Umbilical cord (tissue), 2 donors: ENCODE data around the gene GSTT2B. TPM values are rescaled to one million over a fixed set of nuclear protein-coding genes. Genes with fewer than 3 reads are reported as not detected.
"Not testable (repeated sequence)": the region's sequence is repeated elsewhere in the genome, so short reads cannot be mapped to it uniquely, and the experiment has no call there.

ENCODE experiments used
- DNase-seq: peaks from one replicate; pipeline ENCODE4 v3.0.0-alpha.2; 2015; ENCODE audit warnings: low spot score
- total RNA-seq: library from RNA; depleted of rRNA; stranded (reverse); fragments of >200 nt; gene quantifications from one replicate; pipeline ENCODE4 v1.2.3, GENCODE V29; 2014; ENCODE audit warnings: low replicate concordance; ENCODE audit not compliant: insufficient read depth

GSTT2B gene
- total RNA-seq = 7.2 TPM

DNA sequence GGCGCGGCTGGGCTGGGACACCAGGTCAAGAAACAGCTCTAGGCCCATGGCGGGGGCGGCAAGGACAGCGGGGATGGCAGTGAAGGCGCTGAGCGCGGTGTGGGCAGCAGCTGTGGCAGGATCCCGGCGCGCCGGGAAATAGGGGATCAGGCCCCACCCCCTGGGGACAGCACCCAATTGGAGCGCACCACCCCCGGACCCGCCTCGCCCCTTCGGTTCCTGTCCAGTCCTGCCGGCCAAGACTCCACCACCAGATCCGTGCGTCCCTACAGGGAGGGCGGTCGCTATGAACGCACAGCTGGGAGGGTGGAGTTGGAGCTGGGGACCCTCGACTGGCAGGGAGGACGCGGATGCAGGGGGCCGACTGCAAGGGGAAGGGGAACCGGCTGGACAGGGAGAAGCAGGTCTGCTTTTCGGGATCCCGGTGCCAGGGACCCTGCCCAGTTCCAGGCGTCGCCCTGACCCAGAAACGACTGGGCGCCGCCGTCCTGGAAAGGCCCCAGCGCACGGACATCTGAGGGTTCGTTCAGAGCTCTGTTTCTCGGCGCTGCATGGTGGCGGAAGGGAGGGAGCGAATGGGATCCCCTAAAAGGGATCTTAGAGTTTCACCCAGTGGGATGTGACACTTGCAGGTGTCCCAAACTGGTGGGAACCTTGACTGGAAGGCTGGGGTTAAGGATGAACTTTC, at the start of gene GSTT2B:
TSS of gene GSTT2B (minus strand) at position 112 of the 688 bp plus-strand sequence. CDS start at position 48, 64 bp downstream.
- not testable (repeated sequence) for DNase-seq

GRCh38 chr22:24010018-24010391, 49.0 kb upstream of the GSTT2B start:
- no peak for DNase-seq

- DNase-seq = no peak
Observed at GRCh38 chr22:24009227-24010017, 48.4 kb upstream of the GSTT2B start.

DNA sequence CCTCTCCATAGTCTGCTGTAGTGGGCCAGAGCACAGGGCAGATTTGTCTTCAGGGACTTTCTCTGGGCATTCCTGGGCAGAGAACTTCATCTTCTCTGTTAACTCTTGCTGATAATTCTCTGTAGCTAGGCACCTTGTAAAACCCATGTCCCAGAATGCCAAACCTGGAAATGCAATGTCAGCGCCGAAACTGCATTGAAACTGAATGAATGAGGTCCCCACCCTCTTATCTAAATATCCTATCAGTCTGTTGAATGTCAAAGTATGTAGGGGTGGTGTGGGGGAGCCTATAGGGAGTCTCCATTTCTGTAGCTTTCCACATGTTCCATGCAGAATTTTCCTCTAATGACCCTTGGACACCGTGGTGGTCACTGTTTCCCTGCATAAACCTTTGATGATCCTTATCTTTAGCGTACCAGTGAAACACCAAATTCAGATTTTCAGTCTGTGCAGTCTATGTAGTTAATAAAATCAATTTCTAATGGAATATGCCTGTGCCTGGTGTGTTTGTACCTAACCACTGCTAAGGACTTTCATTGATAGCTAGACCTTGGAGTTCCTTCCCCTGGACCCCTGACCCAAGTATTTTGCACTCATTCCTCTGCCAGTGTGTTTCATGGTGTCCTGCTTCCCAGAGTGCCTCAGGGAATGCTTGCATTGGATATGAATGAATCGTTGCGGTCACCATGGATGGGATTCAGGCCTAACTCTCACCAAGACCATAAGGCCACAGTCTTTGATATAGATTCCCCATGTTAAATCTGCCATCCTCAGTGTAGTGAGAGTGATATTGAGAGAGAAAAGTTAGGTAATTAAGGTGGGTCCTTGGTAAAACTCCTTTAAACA, 47.6 kb upstream of the GSTT2B start:
- no peak for DNase-seq

DNA sequence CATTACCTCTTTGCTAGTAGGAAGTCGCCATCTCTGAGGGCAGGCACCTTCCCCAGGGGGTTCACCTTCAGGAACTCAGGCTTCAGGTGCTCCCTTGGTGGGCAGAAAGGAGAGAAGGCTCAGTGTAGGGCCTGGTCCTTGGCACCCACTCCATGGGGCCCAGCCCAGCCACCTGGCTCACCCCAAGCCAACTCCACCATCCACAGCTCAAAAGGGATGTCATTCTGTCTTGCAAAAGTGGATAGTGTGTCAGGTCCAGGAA, 47.0 kb upstream of the GSTT2B start:
- DNase-seq = no peak

DNA sequence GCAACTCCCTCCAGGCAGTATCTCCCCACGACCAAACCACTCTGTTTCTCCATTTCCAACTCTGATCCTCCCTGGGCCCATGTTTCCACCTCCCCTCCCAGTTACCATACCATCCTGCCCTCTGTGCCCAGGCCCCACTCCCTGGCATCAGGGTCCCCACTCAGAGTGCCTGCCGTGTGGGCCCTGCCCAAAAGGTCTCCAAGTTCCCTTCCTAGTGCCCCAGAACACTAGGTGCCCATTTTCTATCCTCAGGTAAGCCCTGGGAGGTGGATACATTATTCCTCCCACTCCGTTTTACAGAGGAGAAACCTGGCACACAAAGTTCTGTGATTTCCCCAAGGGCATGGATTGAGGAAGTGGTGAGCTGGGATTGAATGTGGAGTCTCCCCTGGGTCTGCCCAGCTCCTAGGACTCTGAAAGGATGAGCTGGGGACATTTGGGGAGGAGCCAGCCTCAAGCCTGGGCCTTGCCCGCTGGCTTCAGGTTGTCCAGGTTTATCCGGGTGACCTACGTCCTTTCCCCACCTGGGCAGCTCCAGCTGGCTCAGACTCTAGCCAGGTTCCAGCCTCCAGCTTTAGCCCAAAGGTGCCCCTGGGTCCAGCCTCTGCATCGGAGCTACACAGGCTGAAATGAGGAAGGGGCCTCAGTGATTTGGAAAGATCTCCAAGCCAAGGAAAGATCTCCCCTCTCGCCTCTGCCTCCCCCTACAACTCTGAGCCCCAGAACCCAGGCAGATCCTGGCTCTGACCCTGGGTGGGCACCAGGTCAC, 46.4 kb upstream of the GSTT2B start:
- DNase-seq = no peak

DNA sequence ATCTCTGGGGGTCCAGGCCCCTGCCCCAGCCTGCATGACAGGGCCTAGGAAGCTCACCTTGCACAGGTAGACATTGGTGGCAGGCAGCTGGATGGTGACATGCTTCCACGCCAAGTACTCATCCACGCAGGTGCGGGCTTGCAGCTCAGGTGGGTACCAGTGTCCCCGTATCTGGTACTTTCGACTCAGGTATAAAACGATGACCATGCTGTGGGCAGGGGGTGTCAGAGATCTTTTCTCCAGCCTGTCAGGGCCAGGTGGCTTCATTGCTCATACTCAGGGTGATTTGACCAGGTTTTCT, 45.9 kb upstream of the GSTT2B start:
- DNase-seq = no peak

GRCh38 chr22:24006207-24006913, 45.4 kb upstream of the GSTT2B start:
- no peak for DNase-seq

GRCh38 chr22:24005201-24005600, 44.2 kb upstream of the GSTT2B start, which contains the start of gene GSTT4:
Gene GSTT4 (minus strand): TSS chr22:24005453. CDS start chr22:24005356, 97 bp downstream.
- DNase-seq = no peak

DNA sequence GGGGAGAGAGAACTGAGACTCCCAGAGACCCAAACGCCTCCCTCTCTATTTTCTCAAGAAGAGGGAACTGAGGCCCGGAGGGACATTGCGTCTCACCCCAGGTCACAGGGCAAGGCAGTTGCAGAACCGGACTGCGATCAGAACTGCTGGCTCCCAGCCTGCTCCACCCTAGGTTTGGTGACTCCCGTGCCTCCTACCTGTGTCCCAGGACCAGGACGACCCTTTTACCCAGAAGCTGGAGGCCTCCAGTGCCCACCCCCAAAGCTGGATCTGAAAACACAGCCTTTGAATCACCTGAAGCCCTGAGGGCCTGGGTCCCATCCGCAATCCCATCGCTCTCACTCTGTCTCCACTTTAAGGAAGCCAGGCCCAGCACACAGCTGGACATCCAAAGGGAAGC, 42.9 kb upstream of the GSTT2B start:
- DNase-seq = no peak

GRCh38 chr22:24002851-24003250, 41.9 kb upstream of the GSTT2B start:
- DNase-seq = no peak

GRCh38 chr22:24002272-24002671, 41.3 kb upstream of the GSTT2B start:
- DNase-seq = no peak

DNA sequence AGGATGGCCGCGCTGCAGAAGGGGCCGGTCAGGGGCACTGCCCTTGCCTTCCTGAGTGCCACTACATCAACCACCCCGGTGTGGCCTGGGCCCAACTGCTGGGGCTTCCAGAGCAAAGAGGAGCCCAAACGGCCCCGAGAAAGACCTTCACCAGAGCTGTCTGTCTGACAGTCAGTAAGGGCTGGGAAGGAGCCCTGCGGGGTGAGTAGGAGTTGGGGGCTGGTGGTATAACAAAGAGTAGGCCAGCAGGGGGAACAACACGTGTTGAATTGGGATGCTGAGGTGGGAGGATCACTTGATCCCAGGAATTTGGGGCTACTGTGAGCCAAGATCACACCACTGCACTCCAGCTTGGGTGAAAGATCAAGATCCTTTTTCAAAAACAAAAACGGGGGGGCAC, 40.3 kb upstream of the GSTT2B start:
- DNase-seq = no peak

- not testable (repeated sequence) for DNase-seq
Observed at GRCh38 chr22:23999779-24000178, 38.8 kb upstream of the GSTT2B start.

DNA sequence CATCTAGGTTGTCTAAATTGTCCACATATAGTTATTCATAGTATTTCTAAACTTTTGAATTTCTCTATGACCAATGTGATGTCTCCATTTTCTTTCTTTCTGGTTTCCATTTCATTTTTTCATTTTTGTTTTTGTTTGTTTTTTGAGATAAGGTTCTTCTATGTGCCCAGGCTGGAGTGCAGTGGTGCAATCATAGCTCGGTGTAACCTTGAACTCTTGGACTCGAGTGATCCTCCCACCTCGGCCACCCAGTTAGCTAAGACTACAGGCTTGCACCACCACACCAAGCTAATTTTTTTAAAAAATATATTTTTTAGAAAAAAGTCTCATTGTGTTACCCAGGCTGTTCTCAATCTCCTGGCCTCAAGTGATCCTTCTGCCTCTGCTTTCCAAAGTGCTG, 36.1 kb upstream of the GSTT2B start:
- no peak for DNase-seq

- DNase-seq = not testable (repeated sequence)
Observed at GRCh38 chr22:23993581-23994177, 32.7 kb upstream of the GSTT2B start.

GRCh38 chr22:23993080-23993479, 32.1 kb upstream of the GSTT2B start:
- DNase-seq = not testable (repeated sequence)

DNA sequence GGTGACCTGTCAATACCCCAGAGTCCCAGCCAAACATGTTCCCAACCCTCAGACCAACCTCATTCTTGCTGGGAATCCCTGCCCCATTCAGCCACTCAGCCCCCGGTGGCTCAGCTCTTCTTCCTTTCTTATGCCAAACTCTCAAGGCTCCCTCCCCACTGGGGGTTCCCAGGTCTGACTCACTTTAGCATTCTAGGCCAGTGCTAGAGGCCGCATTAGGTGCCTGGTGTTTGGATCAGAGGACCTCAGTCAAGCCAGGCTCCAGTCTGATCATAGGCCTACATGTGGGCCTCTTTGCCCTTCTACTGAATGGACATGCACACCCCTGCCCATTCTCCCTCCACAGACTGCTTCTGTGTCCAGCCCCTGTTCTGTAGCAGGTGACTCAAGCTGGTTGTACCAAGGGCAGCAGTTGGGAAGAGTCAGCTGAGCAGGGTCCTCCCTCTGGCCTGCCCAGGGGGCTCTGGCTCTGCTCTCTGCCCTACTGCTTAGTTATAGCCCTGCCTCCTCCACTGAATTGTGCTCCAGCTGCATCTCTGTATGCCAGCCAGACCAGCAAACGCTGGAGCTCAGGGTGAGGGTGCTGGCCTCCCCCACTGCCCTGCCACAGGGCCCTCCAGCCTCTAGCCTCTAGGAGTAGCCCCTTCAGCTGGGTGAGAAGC, 28.7 kb upstream of the GSTT2B start:
- not testable (repeated sequence) for DNase-seq

DNA sequence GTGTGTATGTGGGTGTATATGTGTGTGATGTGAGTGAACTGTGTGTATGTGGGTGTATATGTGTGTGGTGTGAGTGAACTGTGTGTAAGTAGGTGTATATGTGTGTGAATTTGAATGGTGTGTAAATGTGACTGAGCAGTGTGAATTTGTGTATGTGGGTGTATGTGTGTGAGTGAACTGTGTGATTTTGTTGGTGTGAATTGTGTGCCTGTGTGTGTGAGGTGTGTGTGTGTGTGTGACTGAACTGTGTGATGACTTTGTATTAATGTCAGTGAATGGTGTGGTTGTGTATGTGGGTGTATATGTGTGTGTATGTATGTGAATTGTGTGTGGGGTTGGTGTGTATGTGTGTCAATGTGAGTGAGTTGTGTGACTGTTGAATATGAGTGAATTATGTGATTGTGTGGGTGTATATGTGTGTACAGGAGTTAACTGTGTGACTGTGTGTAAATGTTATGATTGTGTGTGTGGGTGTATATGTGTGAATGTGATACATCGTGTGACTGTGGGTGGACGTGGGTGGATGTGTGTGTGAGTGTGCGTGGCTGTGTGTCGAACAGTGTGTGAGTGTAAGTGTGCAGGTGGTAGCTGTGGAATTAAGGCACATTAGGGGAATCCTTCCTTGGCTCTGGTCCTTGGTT, 25.7 kb upstream of the GSTT2B start:
- not testable (repeated sequence) for DNase-seq

DNA sequence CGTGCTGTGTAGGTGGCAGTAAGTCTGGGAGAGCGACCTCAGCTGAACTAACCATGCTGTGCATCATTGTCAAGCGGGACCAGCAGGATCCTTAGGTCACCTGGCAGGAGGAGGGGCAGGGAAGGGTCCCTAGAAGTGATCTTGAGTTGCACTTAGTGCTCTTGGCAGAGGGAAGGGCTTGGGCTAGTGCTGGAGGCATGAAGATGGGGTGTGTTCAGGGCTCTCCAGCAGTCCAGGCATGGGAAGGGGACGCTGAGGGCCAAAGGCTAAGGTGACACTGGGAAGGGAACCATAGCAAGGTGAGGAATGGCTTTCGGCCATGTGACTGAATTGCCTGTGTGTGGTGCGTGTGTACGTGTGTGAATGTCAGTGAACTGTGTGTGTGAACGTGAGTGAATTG, 25.1 kb upstream of the GSTT2B start:
- not testable (repeated sequence) for DNase-seq
